T-helper 2 cell (primary cell): ENCODE measurements around the gene C5orf47.
A peak's percentile ranks its signal among the peaks of the same experiment; 100 is the strongest.

Experiments used
- DNase-seq, 5 experiments: peaks; one replicate each; pipeline versions ENCODE4 v3.0.0 to v3.0.0-alpha.2; 2012 to 2022

The C5orf47 gene

GRCh38 chr5:173970878-173971650, 17.9 kb upstream of the C5orf47 start:
- DNase-seq: no peak

GRCh38 chr5:173971681-173972345, 17.2 kb upstream of the C5orf47 start:
- no peak for DNase-seq

DNA sequence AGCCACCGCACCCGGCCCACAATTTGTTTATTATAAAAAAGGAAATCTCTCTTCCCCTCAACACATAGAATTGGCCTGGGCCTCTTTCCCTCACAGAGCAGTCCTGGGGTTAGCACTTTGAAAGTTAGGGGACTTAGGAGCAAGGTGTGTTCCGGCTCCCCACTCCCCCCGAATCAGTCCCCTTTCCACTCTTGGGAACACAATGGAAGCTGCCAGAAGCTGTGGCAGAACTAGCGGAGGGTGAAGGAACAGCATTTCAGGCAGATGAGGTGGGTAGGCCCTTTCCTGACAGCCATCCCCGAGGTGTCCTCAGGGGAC, 16.4 kb upstream of the C5orf47 start:
- no peak for DNase-seq

DNA sequence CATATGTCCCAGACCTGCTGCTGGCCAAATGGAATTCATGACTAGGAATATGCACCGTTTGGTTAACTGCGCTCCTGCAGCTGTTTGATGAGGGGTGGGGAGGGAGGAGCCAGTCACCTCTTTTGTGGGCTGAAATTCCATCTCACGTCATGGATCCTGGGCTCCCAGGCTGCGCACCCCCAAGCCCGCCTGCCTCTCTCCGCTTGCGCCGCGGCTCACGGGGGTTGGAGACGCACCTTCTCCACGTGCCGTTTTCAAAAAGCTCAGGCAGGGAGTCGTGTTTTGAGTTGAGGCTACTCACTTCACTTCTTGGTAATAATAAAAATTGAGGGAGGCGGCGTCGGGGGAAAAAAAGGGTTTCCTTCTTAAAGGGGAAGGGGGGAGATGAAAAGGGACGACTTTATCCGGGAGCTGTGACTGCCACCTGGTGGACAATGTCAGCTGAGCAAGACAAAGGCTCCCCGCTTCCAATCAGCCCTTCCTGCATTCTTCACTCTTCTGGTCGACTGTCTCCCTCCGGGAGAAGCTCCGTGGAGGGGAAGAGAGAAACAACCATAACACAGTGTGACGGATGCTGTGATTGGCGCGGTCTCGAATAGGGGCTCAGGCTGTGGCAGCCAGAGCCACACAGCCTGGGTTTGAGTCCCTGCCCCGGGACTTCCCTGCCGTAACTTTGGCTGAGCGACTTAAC, 15.9 kb upstream of the C5orf47 start:
- DNase-seq: peak; percentile 32 to 71 (median 59)

- no peak for DNase-seq
These were observed 15.4 kb upstream of the C5orf47 start for GRCh38 chr5:173973616-173973969.

GRCh38 chr5:173974688-173975239, 14.2 kb upstream of the C5orf47 start:
- no peak for DNase-seq

GRCh38 chr5:173981185-173981761, 7.7 kb upstream of the C5orf47 start:
- no peak for DNase-seq

DNA sequence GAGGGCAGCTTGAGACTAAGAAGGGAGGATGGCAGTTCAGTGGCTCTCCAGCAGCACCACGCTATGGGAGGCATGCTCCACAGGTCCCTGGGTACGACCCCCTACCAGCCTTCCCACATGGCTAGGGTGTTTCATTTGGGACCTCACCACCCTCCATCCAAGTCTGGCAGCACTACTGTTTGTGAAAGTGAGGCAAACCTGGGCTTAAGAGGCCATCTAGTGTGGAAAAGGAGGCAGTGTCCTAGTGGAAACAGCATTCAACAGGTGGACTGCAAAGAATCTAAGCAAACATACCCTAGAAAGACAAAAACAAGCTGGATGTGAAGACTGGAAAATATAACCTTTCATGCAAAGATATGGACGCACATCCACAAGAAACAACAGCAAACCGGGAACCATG, 4.8 kb upstream of the C5orf47 start:
- no peak for DNase-seq

GRCh38 chr5:173989432-173990082, 587 bp downstream of the C5orf47 start:
- DNase-seq: no peak

DNA sequence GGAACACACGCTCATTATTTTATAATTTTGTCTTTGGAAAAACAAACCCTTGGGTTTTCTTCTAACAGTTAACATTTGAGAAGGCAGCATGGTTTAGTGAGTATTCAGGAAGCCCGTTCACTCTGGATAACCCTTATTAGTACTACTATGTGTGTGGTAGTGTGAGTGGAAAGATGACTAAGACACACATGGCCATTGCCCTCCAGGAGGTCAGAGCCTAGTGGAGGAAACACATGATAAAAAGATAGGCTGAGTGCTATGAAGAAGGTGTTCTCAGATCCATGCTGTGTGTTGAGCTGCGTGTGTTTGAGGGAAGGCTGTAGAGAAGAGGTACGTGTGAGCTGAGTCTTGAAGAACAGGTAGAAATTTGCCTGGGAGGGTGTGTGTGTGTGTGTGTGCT, 8.4 kb downstream of the C5orf47 start:
- no peak for DNase-seq

DNA sequence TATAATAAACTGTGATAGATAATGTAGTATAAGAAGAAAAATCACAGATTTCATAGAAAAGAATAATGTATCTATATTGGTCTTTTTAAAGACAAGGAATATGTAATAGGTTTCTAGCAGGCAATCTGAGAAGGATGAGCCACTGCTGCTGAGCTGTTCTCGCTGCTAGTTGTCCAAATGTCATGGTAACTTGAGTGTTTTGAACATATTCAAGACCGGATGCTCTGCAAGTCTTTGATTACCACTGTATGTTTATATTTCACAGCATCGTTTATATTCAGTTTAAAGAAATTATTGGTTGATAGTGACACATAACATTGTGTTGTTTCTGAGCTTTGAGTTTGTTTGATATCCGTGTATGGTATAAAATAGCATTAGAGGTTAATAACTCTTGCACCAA, 9.6 kb downstream of the C5orf47 start:
- no peak for DNase-seq

- DNase-seq: no peak
These were observed 11.1 kb downstream of the C5orf47 start for GRCh38 chr5:174000076-174000475.

DNA sequence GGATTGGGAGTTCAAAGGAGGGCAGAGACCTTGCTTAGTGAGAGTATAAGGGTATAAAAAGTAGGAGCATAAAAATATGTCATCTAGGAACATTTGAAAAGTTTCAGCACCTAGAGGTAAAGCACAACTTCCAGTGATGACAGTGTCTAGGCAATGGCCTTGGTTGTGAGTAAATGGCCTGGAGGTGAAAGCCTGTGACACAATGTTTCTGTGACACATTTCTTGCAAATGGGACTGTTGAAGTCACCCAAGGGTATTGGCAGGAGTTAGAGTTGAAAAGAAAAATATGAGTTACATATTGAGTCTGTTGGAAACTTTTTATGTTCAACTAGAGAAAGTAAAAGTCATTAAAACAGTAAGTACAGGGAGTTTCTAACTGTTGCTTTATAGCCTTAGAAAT, 14.8 kb downstream of the C5orf47 start:
- DNase-seq: no peak

- no peak for DNase-seq
These were observed 20.0 kb downstream of the C5orf47 start for GRCh38 chr5:174008922-174009321.

- DNase-seq: peak in 1 of 5 experiments; percentile 41
These were observed 21.4 kb downstream of the C5orf47 start for GRCh38 chr5:174010365-174010764.

DNA sequence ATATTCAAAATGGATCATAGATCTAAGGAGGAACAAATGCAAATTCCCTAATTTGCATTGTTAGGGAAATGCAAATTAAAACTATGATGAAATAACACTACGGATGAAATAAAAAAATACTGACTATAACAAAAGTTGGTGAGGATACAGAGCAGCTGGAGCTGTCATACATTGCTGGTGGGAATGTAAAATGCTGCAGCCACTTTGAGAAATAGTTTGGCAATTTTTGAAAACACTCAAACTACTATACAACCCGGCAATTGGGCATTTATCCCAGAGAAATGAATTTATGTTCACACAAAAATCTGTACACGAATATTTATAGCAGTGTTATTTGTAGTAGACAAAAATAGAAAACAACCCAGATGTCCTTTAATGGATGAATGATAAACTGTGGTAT, 22.5 kb downstream of the C5orf47 start:
- DNase-seq: no peak

GRCh38 chr5:174020069-174020927, 31.3 kb downstream of the C5orf47 start:
- DNase-seq: peak in 1 of 5 experiments; percentile 40

DNA sequence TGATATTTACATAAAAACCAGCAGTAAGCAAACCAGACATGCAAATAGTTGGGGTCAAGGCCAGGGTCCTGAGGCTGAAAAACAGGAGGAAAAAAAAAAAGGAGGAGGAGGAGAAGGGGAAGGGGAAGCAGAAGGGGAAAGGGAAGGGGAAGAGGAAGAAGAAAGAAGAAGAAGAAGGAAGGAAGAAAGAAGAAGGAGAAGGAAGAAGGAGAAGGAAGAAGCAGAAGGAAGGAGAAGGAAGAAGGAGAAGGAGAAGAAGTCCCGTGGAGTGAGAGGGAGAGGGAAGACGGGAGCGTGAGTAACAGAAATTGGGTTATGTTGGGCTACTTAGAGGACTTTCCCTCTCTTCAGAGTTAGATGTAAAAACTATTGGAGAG, 31.9 kb downstream of the C5orf47 start:
- DNase-seq: no peak

- DNase-seq: no peak
These were observed 33.6 kb downstream of the C5orf47 start for GRCh38 chr5:174022384-174023095.

DNA sequence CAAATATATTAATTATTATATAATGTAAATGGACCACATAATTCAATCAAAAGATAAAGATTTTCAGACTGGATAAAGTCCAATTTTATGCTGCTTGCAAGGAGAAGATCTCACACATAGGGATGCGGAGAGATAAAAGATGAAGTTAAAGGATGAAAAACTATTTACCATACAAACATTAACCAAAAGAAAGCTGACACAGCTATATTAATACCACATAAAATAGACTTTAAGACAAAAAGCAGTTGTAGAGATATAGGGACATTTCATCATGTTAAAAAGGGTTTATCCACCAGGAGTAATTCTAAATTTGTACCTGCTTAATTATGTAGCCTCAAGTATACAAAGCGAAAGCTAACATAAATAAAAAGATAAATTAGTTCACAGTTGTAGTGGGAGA, 41.3 kb downstream of the C5orf47 start:
- DNase-seq: no peak
